HG02970 (cell line): ENCODE results near the gene AOPEP.

Experiments
- ATAC-seq: cut with Tn5 transposase; IDR thresholded peaks from one replicate; pipeline ENCODE4 v1.9.1; 2021; ENCODE audit warnings: mild to moderate bottlenecking, moderate library complexity, moderate number of reproducible peaks; ENCODE audit not compliant: unreplicated experiment, low FRiP score

Gene AOPEP

DNA sequence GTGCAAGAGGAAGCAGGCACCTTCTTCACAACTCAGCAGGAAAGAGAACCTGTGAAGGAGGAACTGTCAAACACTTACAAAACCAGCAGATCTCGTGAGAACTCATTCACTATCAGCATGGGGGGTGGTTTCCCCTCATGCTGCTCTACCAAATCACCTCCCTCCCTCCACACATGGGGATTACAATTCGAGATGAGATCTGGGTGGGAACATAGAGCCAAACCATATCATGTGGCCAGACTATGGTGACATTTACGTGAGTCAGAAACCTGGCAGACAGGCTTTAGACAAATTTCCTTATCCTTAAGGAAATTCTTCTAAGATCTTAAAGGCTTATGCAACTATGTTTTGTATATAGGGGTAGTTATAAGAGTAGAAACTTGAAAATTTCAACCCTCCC is 8.7 kb upstream of the AOPEP start:
- ATAC-seq: no peak

DNA sequence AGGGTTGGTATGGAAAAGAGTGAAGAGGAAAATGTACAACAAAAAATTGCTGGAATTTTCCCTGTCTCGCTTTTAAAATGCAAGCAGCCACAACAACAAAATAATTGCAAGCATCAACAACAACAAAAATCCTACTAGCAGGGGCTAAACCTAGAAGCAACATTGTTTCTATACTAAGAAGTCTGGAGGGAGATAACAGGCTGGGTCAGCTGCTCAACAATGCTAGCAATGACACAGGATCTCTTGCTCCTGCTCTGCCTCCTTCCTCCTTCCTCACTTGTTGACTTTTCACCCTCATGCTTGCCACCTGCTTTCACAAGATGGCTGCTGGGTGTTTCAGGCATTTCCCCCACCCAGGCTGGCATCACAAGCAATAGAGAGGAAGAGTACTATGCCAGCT is 7.6 kb upstream of the AOPEP start:
- no peak for ATAC-seq

DNA sequence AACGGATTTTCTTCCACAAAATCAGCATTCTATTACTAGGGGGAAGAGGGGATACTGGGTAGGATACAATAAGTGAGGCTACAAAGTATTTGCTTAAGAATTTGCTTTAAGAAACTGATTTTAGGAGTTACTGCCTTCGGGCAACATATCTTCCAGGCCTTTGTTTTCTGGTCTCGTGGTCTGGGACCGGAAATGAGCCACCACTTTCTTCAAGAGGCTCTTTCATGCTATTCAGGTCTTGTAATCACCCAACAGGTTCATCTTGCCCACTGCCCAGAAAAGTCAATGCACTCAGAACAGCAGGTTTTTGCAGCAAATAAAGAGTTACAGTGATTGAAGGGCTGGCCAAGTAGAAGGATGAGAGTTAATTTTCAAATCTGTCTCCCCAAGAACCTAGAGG is 6.6 kb upstream of the AOPEP start:
- no peak for ATAC-seq

DNA sequence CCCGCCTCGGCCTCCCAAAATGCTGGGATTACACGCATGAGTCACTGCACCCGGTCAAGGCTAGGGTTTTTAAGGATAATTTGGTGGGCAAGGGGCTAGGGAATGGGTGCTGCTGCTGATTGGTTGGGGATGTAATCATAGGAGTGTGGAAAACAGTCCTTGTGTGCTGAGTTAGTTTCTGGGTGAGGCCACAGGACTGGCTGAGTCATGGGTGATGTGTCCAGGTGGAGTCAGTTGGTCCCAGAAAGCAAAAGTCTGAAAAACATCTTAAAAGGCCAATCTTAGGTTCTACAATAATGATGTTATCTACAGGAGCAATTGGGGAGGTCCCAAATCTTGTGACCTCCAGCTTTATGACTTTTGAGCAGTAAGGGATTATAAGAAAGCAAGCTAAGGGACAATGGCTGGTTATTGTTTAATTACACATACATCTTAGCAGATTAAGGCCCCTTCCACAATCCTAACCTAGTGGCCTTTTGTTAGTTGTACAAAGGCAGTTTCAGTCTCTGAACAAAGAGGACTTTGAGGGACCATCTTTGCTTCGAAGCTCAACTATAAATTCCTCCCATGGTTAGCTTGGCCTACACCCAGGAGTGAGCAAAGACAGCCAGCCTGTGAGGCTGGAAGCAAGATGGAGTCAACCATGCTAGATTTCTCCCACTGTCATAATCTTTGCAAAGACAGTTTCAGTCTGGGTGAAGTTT is 5.5 kb upstream of the AOPEP start:
- ATAC-seq: no peak

DNA sequence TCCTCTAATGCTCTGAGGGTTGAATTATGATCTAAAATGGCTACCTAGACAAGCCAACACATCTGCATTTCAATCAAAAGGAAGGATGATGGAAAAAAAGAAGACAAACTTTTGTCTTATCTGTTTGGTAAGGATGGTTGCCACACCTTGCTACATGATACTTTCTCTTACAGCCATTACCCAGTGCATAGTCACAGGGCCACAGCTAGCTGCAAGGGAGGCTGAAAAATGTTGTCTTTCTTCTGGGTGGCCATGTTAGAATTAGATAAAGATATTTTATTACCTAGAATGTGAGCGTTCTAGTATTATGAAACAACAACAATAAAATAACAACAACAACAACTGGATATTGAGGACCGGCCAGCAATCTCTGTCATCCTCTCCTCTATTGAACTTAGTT is 4.7 kb upstream of the AOPEP start:
- ATAC-seq: no peak

DNA sequence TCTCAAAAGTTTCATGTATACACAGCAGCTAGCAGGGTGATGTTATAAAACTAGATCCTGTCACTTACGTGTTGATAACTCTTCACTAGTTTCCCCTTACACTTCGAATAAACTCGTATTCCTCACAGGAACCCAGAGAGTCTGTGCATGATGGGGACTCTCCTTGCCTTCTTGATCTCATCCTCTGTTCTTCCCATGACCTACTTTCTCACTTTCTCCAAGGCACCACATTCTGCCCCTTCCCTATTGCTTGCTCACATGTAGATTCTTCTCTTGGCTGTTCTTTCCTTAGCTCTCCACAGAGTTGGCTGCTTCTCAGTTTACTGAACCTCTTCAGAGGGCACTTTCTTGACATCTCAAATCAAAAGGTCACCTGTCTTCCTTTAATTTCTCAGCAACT is 1.2 kb upstream of the AOPEP start:
- ATAC-seq: no peak

DNA sequence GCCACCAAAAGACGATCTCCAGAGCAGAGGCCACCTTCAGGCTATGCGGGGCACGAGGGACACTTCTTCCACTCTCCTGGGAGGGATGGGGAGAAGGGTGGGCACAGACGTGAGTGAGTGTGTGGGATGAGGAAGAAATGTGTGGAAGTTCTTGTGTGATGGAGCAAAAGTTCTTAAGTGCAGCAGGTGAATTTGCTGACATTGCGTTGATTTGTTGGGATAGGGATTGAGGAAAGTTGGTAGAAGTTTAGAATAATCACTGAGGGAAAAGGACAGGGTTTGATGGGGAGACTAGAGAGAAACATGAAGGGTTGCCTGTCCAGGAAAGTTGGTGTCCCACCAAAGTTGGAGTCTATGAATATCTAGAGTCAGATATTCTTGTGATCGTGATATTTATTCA is 2.2 kb downstream of the AOPEP start:
- ATAC-seq: no peak

DNA sequence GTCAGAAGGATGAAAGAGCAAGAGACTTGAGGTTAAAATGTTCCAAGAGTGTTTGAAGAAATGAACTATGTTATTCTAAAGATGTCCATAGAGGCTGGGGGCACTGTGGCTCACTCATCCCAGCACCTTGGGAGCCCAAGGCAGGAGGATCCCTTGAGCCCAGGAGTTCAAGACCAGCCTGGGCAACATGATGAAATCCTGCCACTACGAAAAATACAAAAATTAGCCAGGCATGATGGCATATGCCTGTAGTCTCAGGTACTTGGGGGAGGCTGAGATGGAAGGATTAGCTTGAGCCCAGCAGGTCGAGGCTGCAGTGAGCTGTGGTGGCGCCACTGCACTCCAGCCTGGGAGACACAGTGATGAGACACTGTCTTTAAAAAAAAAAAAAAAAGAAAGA is 2.7 kb downstream of the AOPEP start:
- no peak for ATAC-seq

DNA sequence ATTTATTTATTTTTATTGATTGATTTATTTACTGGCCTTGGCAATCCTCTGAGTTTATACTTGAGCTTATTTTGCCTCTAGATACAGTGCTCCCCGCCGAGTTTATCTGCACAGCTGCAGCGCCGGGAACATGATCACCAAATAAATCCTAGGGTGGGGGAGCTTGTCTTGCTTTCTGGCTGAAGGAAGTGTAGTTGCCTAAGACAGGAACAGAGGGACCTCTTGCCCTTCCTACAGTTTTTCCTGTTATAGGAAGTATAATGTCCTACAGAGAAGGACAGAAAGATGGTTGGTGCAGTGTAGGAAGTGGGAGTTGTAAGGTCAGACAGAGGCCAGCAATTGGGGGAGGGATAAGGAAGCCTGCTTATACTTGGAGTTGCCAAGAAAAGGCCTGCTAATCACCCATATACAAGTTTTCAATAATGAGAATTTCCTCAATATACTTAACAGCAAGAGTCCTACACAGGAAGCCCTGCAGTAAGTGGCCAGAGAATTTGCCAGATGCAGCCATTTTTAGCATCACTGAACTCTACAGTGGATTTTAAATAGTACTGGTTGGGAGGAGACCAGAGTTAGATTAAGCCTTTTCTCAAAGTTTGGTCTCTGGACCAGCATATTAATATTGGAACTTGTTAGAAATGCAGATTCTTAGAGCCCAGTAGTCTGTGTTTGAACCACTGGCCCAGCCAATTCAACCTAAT is 7.7 kb downstream of the AOPEP start:
- no peak for ATAC-seq

DNA sequence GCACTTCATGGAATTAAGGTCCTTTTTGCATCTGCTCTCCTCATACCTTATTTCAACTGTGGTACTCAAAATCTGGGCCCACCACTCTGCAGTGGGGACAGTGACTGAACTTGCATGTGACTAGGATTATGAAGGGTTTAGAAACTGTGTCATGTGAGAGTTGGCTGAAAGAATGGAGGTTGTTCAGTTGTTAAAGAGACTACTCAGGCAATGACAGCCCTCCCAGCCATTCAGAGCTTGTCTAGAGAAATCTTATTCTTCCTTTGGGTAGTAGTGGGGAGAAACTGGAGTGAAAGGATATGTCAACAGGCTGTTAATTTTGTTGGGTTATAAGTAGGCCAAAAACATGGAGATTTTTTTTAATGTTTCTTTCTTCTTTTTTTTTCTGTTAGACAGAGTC is 10.3 kb downstream of the AOPEP start:
- no peak for ATAC-seq

DNA sequence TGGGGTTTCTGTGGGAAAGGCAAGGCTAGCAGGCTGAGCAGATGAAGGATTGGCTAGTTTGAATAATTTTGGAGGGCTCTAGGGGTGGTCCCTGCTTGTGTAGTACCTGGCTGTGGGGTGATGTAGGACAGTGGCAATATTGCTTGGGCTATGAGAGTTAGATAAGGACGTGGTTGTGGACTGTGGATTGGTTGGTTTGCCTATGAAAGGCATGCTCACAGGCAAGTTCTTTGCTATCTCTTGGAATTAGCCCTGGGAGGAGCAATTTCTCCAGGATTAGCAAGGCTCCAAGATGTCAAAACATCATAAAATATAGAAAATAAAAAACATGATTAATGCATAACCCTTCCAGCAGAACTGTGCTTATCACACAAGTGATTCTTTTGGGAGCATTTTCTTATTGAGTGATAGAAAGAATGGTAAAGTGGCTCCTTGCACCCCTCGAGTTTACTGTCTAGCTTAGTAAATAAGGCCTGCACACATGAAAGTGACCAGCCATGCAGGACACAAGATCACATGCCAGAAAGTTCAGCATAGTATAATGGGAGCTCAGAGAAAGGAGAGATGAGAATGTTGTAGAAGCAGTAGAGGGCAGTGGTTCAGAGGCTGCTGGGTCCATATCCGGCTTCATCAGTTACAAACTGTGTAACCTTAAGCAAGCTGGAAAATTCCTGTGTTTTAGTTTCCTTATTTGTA is 13.8 kb downstream of the AOPEP start:
- ATAC-seq: no peak

DNA sequence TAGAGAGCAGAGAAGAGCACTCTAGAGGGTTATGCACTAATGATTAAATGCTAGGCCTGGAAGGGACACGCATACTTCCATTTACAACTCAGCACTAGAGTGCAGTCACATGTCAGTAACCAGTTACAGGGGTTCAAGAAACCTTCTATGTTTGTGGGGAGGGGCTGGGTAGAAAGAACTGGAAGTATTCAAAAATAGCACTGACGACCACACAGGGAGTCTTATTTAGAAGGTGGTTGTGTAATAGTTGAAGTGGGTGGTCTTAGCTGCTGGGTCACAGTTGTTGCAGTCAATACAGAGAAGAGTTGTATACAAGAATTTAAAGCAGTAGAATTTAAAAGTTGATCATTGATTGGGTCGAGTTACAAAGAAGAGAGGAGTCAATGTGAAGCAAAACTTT is 15.4 kb downstream of the AOPEP start:
- no peak for ATAC-seq

DNA sequence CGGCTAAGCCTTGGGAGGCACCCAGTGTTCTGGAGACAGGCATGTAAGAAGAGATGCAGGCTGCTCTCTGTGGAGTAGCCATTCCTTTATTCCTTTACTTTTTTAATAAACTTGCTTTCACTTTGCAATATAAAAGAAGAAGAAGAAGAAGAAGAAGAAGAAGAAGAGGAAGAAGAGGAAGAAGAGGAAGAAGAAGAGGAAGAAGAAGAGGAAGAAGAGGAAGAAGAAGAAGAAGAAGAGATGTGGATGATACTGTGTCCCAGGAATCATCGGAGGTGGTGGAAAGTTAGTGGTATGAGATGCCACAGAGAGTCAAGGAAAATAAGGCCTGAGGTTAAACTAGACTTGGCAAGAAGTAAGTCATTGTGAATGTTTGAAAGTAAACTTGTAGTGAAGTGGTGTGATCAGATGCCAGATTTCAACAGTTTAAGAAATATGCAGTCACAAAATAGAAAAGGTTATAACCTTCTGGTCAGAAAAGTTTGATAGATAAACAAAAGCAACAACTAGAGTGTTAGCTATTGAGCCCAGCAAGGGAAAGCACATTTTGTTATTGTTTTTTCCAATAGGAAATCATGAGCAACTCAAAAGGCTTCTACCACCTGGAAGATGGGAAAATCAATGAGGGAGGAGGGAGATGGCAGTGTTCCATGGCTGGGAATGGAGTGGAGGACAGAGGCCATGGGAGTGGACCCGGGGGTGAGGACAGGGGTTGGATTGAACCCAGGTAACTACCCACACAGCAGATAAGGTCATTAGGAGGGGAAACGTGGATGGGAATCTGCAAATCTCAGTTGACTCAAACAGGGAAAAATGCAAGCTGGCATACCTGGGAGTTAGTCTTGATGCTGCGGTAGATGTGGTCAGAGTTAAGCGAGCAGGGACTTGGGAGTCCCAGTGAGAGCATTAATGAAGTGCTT is 16.8 kb downstream of the AOPEP start:
- no peak for ATAC-seq

DNA sequence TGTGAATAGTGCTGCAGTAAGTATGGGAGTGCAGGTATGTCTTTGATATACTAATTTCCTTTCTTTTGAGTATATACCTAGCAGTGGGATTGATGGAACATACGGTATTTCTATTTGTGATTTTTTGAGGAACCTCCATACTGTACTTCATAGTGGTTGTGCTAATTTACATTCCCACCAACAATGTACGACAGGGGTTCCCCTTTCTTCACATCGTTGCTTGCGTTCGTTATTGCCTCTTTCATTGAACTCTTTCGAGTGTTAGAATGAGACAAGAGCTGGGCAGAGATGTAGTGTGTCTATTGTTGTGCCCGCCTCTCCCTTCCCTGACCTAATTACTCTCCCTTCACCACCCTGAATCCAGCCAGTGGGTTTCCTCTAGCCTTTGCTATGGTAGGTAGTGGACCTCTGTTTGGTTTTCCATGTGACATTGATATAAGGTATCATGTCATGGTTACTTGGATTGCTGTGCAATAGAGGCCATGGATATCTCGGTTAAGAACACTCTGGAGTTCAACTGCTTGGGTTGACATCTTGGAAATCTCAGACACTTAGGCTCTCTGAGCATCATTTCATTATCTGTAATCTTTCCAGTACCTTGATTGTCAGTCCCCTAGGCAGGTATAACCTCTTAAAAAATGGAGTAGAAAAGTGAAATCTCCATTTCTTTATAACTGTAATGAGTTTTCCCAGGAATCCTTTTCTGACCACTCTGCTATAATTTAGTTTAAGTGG is 19.5 kb downstream of the AOPEP start:
- no peak for ATAC-seq

DNA sequence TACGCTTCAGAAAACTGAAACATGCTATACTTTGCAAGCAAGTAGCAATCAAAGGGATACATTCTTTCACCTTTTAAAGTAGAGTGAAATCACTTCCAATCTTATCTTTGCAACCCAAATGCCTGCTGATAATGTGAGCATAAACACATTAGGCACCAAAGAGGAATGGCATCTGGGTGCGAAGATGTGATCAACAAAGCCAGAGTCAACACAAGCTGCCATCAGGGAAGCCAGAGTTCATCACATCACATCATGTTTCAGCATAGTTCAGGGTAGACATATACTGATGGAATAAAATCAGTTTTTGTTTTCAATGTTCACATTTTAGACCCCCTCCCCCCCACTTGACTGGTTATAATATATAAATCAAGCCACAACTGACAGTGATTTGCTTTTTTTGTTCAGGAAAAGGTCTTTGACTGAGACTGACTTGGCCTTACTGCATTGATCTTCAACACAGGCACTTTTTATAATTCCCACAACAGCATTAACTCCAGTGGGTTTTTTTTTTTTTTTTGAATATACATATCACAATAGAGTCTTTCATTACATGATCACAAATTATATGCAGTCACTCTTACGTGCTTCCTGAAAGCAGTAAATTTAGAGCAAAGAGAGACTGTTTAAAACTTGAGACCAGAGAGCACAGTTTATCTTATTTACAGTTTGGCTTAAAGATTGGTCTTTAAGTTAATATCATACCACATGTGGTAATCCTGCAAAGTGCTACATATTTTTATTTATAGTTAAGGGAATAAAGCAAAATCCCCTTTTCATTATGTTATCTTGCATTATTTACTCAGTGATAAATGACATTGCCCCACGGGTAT is 20.3 kb downstream of the AOPEP start:
- no peak for ATAC-seq

DNA sequence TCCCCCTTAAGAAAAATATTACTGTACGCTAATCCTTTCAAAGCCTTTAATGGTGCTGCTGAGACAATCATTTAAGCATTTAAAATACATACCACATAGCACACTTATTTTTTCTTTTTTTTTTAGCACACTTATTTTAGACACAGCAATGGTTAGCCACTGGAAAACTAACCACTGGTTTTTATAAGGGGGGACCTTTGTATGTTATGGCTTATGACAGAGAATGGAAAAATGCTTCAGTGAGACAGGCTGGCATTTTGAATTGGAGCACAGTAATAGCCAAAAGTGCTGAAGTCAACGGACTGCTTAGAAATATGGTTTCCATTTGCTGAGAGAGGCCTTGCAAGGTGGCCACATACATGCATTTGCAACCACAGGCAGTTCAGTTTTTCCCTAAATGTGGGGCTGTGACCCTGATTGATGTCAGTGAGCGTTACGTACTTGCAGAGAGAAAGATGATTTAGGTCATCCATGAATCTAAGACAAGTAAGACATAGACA is 28.5 kb downstream of the AOPEP start:
- ATAC-seq: no peak

DNA sequence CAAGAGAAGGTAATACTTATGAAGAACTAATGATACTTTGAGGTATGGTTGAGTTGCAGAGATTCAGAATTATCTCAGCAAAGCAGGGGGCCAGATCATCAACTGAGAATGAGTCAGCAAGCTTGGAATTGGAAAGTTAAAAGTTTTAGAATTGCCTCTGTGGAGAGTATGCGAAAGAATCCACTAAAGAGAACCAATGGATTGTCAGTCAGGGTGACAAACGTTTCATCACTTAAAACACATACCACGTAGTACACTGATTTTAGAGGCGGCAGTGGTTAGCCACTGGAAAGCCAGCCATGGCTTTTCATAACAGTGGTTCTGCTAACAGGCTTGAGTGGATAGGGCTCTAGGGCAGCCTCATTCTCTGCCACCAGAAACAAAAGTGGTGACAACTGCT is 30.7 kb downstream of the AOPEP start:
- ATAC-seq: no peak

DNA sequence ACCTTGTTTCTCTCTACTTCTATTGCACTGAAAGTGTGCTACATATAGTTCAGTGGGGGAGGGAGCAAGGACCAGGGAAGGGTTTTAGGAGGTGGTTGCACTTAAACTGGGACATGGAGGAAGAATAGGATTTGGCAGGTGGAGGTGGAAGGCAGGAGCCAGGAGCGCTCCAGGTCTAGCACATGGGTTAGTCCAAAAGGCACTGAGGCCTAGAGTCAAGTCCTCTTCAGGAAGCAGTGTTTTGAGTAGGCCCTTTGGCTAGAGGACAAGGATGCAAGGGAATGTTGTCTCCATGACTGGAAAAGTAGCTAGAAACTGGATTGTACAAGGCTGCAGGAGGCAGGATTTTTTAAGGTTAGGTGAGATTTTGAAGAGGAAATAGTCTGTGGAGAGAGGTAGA is 31.5 kb downstream of the AOPEP start:
- ATAC-seq: no peak

DNA sequence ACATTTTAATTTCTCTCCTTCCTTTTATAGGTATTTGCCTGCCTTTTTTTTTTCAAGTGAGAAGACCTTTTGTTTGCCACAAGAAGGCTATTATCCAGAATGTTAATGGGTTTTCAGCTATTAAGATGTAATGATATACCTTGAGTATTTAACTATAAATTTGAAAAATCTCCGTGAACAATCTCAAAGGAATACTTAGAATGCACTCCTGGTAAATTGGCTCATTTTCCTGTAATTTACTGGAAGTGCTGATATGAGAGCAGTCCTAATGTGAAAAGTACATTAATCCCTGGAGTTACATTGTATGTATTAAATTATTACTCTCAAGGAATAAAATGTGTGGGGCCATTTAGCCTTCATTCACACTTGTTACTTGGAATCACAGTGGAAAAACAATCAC is 32.4 kb downstream of the AOPEP start:
- no peak for ATAC-seq
